Keratinocyte (primary cell): ENCODE data around the gene EGF. TPM values are rescaled to one million over a fixed set of nuclear protein-coding genes. Genes with fewer than 3 reads are reported as not detected.

Experiments
- DNase-seq: peaks from one replicate; pipeline ENCODE4 v3.0.0-alpha.2; 2011; ENCODE audit warnings: low read depth, missing footprints, low spot score
- FAIRE-seq: peaks from 2 replicates; lab custom pipeline; 2011; peaks lifted over from hg19 to GRCh38; lab: Jason Lieb, UNC
- H2AFZ ChIP-seq: 2 replicates; pipeline ENCODE4 v1.6.0; 2012; ENCODE audit warnings: low read length, control low read depth, inconsistent platforms; ENCODE audit not compliant: control insufficient read depth
- H3K27ac ChIP-seq: 2 replicates; pipeline ENCODE4 v1.5.1; 2011; ENCODE audit warnings: low read length; ENCODE audit not compliant: control insufficient read depth, insufficient read depth
- H3K27me3 ChIP-seq: 3 replicates; pipeline ENCODE4 v1.6.0; 2011; ENCODE audit warnings: low read length; ENCODE audit not compliant: control insufficient read depth, insufficient read depth; ENCODE audit errors: extremely low read depth
- H3K36me3 ChIP-seq, 2 experiments: 2 replicates in 1 of 2; 3 replicates in 1 of 2; pipeline ENCODE4 v1.5.1; 2011; ENCODE audit warnings: low read length in 2 of 2, mild to moderate bottlenecking in 1 of 2; ENCODE audit not compliant: control insufficient read depth in 2 of 2, insufficient read depth in 2 of 2; ENCODE audit errors: extremely low read depth in 1 of 2
- H3K4me1 ChIP-seq: 3 replicates; pipeline ENCODE4 v1.5.1; 2011; ENCODE audit warnings: low read length; ENCODE audit not compliant: control insufficient read depth, insufficient read depth; ENCODE audit errors: extremely low read depth
- H3K4me2 ChIP-seq: 3 replicates; pipeline ENCODE4 v1.6.0; 2011; ENCODE audit warnings: low read depth, low read length; ENCODE audit not compliant: control insufficient read depth, insufficient read depth; ENCODE audit errors: extremely low read depth
- H3K4me3 ChIP-seq, 3 experiments: fragments of 200-600 bp in 1 of 3; sonication (generic) in 1 of 3; 2 replicates in 2 of 3; 3 replicates in 1 of 3; pipeline ENCODE4 v1.5.1; 2011 to 2016; ENCODE audit warnings: low read length in 3 of 3, mild to moderate bottlenecking in 3 of 3, control low read depth in 2 of 3, inconsistent platforms in 1 of 3, low read depth in 1 of 3, mixed read lengths in 1 of 3, mixed run types in 1 of 3, moderate library complexity in 1 of 3; ENCODE audit not compliant: control insufficient read depth in 2 of 3, insufficient read depth in 2 of 3; ENCODE audit errors: extremely low read depth in 1 of 3
- H3K79me2 ChIP-seq: 2 replicates; pipeline ENCODE4 v1.6.0; 2012; ENCODE audit warnings: low read length; ENCODE audit not compliant: control insufficient read depth, insufficient read depth
- H3K9ac ChIP-seq: 3 replicates; pipeline ENCODE4 v1.6.0; 2011; ENCODE audit warnings: low read length; ENCODE audit not compliant: control insufficient read depth, insufficient read depth; ENCODE audit errors: extremely low read depth
- H3K9me1 ChIP-seq: 3 replicates; pipeline ENCODE4 v1.6.0; 2011; ENCODE audit warnings: low read length; ENCODE audit not compliant: control insufficient read depth, insufficient read depth; ENCODE audit errors: extremely low read depth
- H3K9me3 ChIP-seq: 2 replicates; pipeline ENCODE4 v1.5.1; 2012; ENCODE audit warnings: low read depth, low read length; ENCODE audit not compliant: control insufficient read depth
- H4K20me1 ChIP-seq: 3 replicates; pipeline ENCODE4 v1.6.0; 2011; ENCODE audit warnings: low read length; ENCODE audit not compliant: control insufficient read depth, insufficient read depth; ENCODE audit errors: extremely low read depth
- EZH2 ChIP-seq: IDR thresholded peaks from one replicate; pipeline ENCODE4 v1.6.1; 2012; ENCODE audit warnings: inconsistent platforms, mild to moderate bottlenecking, low read length, moderate library complexity
- dilution Hi-C: fragments of 300-500 bp; cut with MboI; formaldehyde crosslinking; loops from one replicate; pipeline ENCODE4 v1.7.0; 2020; ENCODE audit warnings: low sequenced_read_pairs; ENCODE audit not compliant: extremely low pct_ligation_motif_present
- polyA plus RNA-seq, 5 experiments: library from polyadenylated mRNA; depleted of rRNA in 3 of 5; stranded (reverse) in 3 of 5; stranded (forward) in 1 of 5; unstranded in 1 of 5; fragments of >200 nt; gene quantifications; 1 replicate in 1 of 5; 2 replicates in 3 of 5; 3 replicates in 1 of 5; pipeline versions ENCODE4 v1.2.1 to v1.2.3, GENCODE V29; 2011 to 2012; ENCODE audit warnings: missing spikeins in 2 of 5, low read depth in 1 of 5, low replicate concordance in 1 of 5
- TF ChIP-seq, protein P1 (sequence below), 3 experiments: IDR thresholded peaks in 1 of 3; conservative IDR thresholded peaks in 1 of 3; optimal IDR thresholded peaks in 1 of 3; 2 replicates in 2 of 3; 3 replicates in 1 of 3; pipeline versions ENCODE3 to v1.5.1; 2011; ENCODE audit warnings: low read length in 3 of 3, mild to moderate bottlenecking in 3 of 3, moderate library complexity in 2 of 3, control low read depth in 1 of 3, inconsistent platforms in 1 of 3; ENCODE audit not compliant: insufficient read depth in 2 of 3; ENCODE audit errors: extremely low read depth in 1 of 3

Gene EGF
- polyA plus RNA-seq, 1 donor (not counting 4 experiments of a cell fraction or from before 2014, with no cell fraction given): 1.3 TPM

- Histone ChIP-seq H3K4me1 (peaks cover 16% of the 10 kb centered on the region), H2AFZ (no peak overlapping the region), H3K4me3 (no peak overlapping the region), H3K9me1 (no peaks in the 10 kb centered on the region), H3K36me3 (no peaks in the 10 kb centered on the region), H3K27ac (no peak overlapping the region), H3K27me3 (no peaks in the 10 kb centered on the region), H4K20me1 (no peaks in the 10 kb centered on the region), H3K9ac (no peak overlapping the region), H3K9me3 (no peaks in the 10 kb centered on the region), H3K4me2 (no peak overlapping the region), H3K79me2 (no peaks in the 10 kb centered on the region)
- dilution Hi-C loops: no loop called here
- TF ChIP-seq EZH2: no peak
- TF ChIP-seq, protein P1, sequence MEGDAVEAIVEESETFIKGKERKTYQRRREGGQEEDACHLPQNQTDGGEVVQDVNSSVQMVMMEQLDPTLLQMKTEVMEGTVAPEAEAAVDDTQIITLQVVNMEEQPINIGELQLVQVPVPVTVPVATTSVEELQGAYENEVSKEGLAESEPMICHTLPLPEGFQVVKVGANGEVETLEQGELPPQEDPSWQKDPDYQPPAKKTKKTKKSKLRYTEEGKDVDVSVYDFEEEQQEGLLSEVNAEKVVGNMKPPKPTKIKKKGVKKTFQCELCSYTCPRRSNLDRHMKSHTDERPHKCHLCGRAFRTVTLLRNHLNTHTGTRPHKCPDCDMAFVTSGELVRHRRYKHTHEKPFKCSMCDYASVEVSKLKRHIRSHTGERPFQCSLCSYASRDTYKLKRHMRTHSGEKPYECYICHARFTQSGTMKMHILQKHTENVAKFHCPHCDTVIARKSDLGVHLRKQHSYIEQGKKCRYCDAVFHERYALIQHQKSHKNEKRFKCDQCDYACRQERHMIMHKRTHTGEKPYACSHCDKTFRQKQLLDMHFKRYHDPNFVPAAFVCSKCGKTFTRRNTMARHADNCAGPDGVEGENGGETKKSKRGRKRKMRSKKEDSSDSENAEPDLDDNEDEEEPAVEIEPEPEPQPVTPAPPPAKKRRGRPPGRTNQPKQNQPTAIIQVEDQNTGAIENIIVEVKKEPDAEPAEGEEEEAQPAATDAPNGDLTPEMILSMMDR (optimal IDR thresholded peaks at IDR 0.05 in 1 of 3, IDR thresholded peaks at IDR 0.05 in 1 of 3, conservative IDR thresholded peaks at IDR 0.05 in 1 of 3; ENCODE audit: extremely low read depth in 1 of 3, insufficient read depth in 2 of 3, low read length in 3 of 3): no peak
- no peak for FAIRE-seq
- no peak for DNase-seq
These were observed 35.3 kb upstream of the EGF start for GRCh38 chr4:109877400-109877799.

GRCh38 chr4:109878355-109878754, 34.3 kb upstream of the EGF start:
- DNase-seq (no peak), FAIRE-seq (no peak)
- dilution Hi-C loops: no loop called here
- Histone ChIP-seq H3K4me2 (no peak overlapping the region), H3K9me3 (no peaks in the 10 kb centered on the region), H2AFZ (no peak overlapping the region), H3K79me2 (no peaks in the 10 kb centered on the region), H3K36me3 (no peaks in the 10 kb centered on the region), H3K27ac (no peak overlapping the region), H4K20me1 (no peaks in the 10 kb centered on the region), H3K9me1 (no peaks in the 10 kb centered on the region), H3K9ac (no peak overlapping the region), H3K27me3 (no peaks in the 10 kb centered on the region), H3K4me3 (no peak overlapping the region), H3K4me1 (peaks cover 16% of the 10 kb centered on the region)
- TF ChIP-seq, protein P1 (optimal IDR thresholded peaks at IDR 0.05 in 1 of 3, IDR thresholded peaks at IDR 0.05 in 1 of 3, conservative IDR thresholded peaks at IDR 0.05 in 1 of 3; ENCODE audit: extremely low read depth in 1 of 3, insufficient read depth in 2 of 3, low read length in 3 of 3): no peak
- TF ChIP-seq EZH2: no peak
